Measurements from ENCODE around the gene SLC35D1. TPM values are rescaled to one million over a fixed set of nuclear protein-coding genes. Genes with fewer than 3 reads are reported as not detected.

The SLC35D1 gene
- total and polyA plus RNA-seq, 4 donors = 22.9 to 100 (median 29.5) TPM

DNA sequence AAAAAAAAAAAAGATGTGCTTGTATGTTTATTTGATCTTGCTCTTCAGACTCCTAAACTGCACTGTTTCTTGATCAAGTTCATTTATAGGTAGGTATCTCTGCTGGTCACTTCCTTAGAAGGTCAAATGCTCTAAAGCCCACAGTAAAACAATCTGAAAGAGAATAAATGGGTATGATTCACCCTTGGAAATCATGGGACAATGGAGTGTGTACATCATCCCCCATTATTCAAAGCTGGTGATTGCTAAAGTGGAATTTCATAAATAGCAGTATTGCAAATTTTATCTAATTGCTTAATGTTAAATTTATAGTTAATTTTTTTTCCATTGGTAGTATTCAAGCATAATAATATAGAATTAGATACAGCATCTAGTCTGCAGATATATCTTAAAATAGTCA is 75.7 kb downstream of the SLC35D1 start:
- Histone ChIP-seq H3K4me1 (ENCODE audit: control insufficient read depth in 4 of 4, insufficient read depth in 4 of 4, low read length in 3 of 4) (peaks cover 0 to 24% (median 13%) of the 10 kb centered on the region in 4 donors), H3K4me3 (ENCODE audit: low read depth in 1 of 3, low read length in 3 of 3) (no peak overlapping the region), H3K9ac (ENCODE audit: low read depth in 1 of 2, low read length in 2 of 2) (no peak overlapping the region), H3K27me3 (ENCODE audit: control insufficient read depth in 4 of 4, insufficient read depth in 4 of 4, low read length in 3 of 4) (no peaks in the 10 kb centered on the region), H3K9me3 (ENCODE audit: control insufficient read depth in 4 of 4, low read length in 3 of 4) (no peaks in the 10 kb centered on the region), H3K36me3 (ENCODE audit: control insufficient read depth in 4 of 4, insufficient read depth in 3 of 4, low read depth in 1 of 4, low read length in 3 of 4) (peaks cover 2 to 31% (median 22%) of the 10 kb centered on the region in 4 donors), H3K27ac (ENCODE audit: low read depth in 1 of 2, low read length in 2 of 2) (no peak overlapping the region)
- DNase-seq (ENCODE audit: low spot score) = no peak
- TF ChIP-seq JUND (IDR thresholded peaks at IDR 0.05) = no peak
- no peak for TF ChIP-seq TAF1 (conservative IDR thresholded peaks at IDR 0.05)
- TF ChIP-seq, protein P1, sequence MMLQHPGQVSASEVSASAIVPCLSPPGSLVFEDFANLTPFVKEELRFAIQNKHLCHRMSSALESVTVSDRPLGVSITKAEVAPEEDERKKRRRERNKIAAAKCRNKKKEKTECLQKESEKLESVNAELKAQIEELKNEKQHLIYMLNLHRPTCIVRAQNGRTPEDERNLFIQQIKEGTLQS (IDR thresholded peaks at IDR 0.05) = no peak
- TF ChIP-seq YY1 (IDR thresholded peaks at IDR 0.05) = no peak
- no peak for TF ChIP-seq RXRA (IDR thresholded peaks at IDR 0.05)
- TF ChIP-seq, protein P2, sequence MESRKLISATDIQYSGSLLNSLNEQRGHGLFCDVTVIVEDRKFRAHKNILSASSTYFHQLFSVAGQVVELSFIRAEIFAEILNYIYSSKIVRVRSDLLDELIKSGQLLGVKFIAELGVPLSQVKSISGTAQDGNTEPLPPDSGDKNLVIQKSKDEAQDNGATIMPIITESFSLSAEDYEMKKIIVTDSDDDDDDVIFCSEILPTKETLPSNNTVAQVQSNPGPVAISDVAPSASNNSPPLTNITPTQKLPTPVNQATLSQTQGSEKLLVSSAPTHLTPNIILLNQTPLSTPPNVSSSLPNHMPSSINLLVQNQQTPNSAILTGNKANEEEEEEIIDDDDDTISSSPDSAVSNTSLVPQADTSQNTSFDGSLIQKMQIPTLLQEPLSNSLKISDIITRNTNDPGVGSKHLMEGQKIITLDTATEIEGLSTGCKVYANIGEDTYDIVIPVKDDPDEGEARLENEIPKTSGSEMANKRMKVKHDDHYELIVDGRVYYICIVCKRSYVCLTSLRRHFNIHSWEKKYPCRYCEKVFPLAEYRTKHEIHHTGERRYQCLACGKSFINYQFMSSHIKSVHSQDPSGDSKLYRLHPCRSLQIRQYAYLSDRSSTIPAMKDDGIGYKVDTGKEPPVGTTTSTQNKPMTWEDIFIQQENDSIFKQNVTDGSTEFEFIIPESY (IDR thresholded peaks at IDR 0.05) = no peak
- TF ChIP-seq SP1 (IDR thresholded peaks at IDR 0.05) = no peak
- TF ChIP-seq FOXA1 (IDR thresholded peaks at IDR 0.05) = no peak
- no peak for TF ChIP-seq RAD21 (IDR thresholded peaks at IDR 0.05)
- no peak for TF ChIP-seq HNF4A (conservative IDR thresholded peaks at IDR 0.05)
- no peak for TF ChIP-seq FOXA2 (IDR thresholded peaks at IDR 0.05)
- TF ChIP-seq, protein P3, sequence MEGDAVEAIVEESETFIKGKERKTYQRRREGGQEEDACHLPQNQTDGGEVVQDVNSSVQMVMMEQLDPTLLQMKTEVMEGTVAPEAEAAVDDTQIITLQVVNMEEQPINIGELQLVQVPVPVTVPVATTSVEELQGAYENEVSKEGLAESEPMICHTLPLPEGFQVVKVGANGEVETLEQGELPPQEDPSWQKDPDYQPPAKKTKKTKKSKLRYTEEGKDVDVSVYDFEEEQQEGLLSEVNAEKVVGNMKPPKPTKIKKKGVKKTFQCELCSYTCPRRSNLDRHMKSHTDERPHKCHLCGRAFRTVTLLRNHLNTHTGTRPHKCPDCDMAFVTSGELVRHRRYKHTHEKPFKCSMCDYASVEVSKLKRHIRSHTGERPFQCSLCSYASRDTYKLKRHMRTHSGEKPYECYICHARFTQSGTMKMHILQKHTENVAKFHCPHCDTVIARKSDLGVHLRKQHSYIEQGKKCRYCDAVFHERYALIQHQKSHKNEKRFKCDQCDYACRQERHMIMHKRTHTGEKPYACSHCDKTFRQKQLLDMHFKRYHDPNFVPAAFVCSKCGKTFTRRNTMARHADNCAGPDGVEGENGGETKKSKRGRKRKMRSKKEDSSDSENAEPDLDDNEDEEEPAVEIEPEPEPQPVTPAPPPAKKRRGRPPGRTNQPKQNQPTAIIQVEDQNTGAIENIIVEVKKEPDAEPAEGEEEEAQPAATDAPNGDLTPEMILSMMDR (IDR thresholded peaks at IDR 0.05; ENCODE audit: low read depth, low read length, missing input control) = no peak
- TF ChIP-seq, protein P4, sequence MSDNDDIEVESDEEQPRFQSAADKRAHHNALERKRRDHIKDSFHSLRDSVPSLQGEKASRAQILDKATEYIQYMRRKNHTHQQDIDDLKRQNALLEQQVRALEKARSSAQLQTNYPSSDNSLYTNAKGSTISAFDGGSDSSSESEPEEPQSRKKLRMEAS (IDR thresholded peaks at IDR 0.05) = no peak
- TF ChIP-seq, protein P5, sequence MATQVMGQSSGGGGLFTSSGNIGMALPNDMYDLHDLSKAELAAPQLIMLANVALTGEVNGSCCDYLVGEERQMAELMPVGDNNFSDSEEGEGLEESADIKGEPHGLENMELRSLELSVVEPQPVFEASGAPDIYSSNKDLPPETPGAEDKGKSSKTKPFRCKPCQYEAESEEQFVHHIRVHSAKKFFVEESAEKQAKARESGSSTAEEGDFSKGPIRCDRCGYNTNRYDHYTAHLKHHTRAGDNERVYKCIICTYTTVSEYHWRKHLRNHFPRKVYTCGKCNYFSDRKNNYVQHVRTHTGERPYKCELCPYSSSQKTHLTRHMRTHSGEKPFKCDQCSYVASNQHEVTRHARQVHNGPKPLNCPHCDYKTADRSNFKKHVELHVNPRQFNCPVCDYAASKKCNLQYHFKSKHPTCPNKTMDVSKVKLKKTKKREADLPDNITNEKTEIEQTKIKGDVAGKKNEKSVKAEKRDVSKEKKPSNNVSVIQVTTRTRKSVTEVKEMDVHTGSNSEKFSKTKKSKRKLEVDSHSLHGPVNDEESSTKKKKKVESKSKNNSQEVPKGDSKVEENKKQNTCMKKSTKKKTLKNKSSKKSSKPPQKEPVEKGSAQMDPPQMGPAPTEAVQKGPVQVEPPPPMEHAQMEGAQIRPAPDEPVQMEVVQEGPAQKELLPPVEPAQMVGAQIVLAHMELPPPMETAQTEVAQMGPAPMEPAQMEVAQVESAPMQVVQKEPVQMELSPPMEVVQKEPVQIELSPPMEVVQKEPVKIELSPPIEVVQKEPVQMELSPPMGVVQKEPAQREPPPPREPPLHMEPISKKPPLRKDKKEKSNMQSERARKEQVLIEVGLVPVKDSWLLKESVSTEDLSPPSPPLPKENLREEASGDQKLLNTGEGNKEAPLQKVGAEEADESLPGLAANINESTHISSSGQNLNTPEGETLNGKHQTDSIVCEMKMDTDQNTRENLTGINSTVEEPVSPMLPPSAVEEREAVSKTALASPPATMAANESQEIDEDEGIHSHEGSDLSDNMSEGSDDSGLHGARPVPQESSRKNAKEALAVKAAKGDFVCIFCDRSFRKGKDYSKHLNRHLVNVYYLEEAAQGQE (IDR thresholded peaks at IDR 0.05) = no peak
- TF ChIP-seq GABPA (IDR thresholded peaks at IDR 0.05 in 1 of 2, conservative IDR thresholded peaks at IDR 0.05 in 1 of 2) = no peak
- TF ChIP-seq NR2F2 (IDR thresholded peaks at IDR 0.05) = no peak
- no peak for TF ChIP-seq EGR1 (IDR thresholded peaks at IDR 0.05; ENCODE audit: low read depth in 2 of 2)
- no peak for TF ChIP-seq HNF4G (IDR thresholded peaks at IDR 0.05)

Measured in liver (tissue), 9 donors.